Measurements from ENCODE around the gene EMX1.

- TF ChIP-seq, protein P1, sequence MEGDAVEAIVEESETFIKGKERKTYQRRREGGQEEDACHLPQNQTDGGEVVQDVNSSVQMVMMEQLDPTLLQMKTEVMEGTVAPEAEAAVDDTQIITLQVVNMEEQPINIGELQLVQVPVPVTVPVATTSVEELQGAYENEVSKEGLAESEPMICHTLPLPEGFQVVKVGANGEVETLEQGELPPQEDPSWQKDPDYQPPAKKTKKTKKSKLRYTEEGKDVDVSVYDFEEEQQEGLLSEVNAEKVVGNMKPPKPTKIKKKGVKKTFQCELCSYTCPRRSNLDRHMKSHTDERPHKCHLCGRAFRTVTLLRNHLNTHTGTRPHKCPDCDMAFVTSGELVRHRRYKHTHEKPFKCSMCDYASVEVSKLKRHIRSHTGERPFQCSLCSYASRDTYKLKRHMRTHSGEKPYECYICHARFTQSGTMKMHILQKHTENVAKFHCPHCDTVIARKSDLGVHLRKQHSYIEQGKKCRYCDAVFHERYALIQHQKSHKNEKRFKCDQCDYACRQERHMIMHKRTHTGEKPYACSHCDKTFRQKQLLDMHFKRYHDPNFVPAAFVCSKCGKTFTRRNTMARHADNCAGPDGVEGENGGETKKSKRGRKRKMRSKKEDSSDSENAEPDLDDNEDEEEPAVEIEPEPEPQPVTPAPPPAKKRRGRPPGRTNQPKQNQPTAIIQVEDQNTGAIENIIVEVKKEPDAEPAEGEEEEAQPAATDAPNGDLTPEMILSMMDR (conservative IDR thresholded peaks at IDR 0.05), result no peak
- TF ChIP-seq EZH2 (IDR thresholded peaks at IDR 0.05; ENCODE audit: low read depth), result no peak
Measured at GRCh38 chr2:72895759-72896281, 21.5 kb upstream of the EMX1 start.
